IMR-90 (cell line): Measurements from ENCODE around the gene NOTO.

ENCODE experiments used
- BHLHE40 ChIP-seq: fragments of 150-350 bp; IDR thresholded peaks from 2 replicates; pipeline ENCODE4 v1.6.1; 2016; ENCODE audit warnings: mild to moderate bottlenecking, low read depth, low read length
- CHD1 ChIP-seq: IDR thresholded peaks from 2 replicates; pipeline ENCODE4 v1.6.1; 2012; ENCODE audit warnings: low read depth, low read length, improper control_type of control experiment
- FOS ChIP-seq: fragments of 150-350 bp; IDR thresholded peaks from 2 replicates; pipeline ENCODE4 v1.6.1; 2016; ENCODE audit warnings: low read depth, low read length
- MXI1 ChIP-seq: IDR thresholded peaks from 2 replicates; pipeline ENCODE4 v1.6.1; 2012; ENCODE audit warnings: low read depth, mild to moderate bottlenecking, low read length, moderate library complexity, borderline replicate concordance
- POLR2A ChIP-seq: IDR thresholded peaks from 2 replicates; pipeline ENCODE4 v1.6.1; 2012; ENCODE audit warnings: mild to moderate bottlenecking, low read depth, low read length
- RFX5 ChIP-seq: IDR thresholded peaks from 2 replicates; pipeline ENCODE4 v1.8.0; 2012; ENCODE audit warnings: low read depth, mild to moderate bottlenecking, low read length, moderate library complexity
- SMC3 ChIP-seq: fragments of 150-350 bp; IDR thresholded peaks from 2 replicates; pipeline ENCODE4 v1.6.1; 2016; ENCODE audit warnings: low read depth, mild to moderate bottlenecking, antibody characterized with exemption, low read length, moderate library complexity
- USF2 ChIP-seq: fragments of 150-350 bp; IDR thresholded peaks from 2 replicates; pipeline ENCODE4 v1.6.1; 2017; ENCODE audit warnings: mild to moderate bottlenecking, antibody characterized with exemption, low read length, low read depth
- TF ChIP-seq, protein P1 (sequence below): conservative IDR thresholded peaks from 2 replicates; pipeline ENCODE4 v1.5.1; 2012; ENCODE audit warnings: mild to moderate bottlenecking, low read depth, low read length, improper control_type of control experiment

- TF ChIP-seq POLR2A (no peak), USF2 (no peak), RFX5 (no peak), CHD1 (no peak), MXI1 (no peak), BHLHE40 (no peak), SMC3 (no peak), FOS (no peak)
- TF ChIP-seq, protein P1, sequence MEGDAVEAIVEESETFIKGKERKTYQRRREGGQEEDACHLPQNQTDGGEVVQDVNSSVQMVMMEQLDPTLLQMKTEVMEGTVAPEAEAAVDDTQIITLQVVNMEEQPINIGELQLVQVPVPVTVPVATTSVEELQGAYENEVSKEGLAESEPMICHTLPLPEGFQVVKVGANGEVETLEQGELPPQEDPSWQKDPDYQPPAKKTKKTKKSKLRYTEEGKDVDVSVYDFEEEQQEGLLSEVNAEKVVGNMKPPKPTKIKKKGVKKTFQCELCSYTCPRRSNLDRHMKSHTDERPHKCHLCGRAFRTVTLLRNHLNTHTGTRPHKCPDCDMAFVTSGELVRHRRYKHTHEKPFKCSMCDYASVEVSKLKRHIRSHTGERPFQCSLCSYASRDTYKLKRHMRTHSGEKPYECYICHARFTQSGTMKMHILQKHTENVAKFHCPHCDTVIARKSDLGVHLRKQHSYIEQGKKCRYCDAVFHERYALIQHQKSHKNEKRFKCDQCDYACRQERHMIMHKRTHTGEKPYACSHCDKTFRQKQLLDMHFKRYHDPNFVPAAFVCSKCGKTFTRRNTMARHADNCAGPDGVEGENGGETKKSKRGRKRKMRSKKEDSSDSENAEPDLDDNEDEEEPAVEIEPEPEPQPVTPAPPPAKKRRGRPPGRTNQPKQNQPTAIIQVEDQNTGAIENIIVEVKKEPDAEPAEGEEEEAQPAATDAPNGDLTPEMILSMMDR: no peak
Observed at GRCh38 chr2:73257425-73258125, 55.2 kb downstream of the NOTO start.
